SH-SY5Y (cell line): ENCODE results near the gene TDRD12.

Experiments
- GATA2 ChIP-seq: IDR thresholded peaks from 2 replicates; pipeline ENCODE4 v1.6.1; 2011; ENCODE audit warnings: mild to moderate bottlenecking, low read depth, low read length
- GATA3 ChIP-seq: IDR thresholded peaks from 2 replicates; pipeline ENCODE4 v1.6.1; 2011; ENCODE audit warnings: low read depth, mild to moderate bottlenecking, low read length, moderate library complexity

- no peak for TF ChIP-seq GATA3
- no peak for TF ChIP-seq GATA2
Observed at GRCh38 chr19:32873247-32873959, 153.8 kb downstream of the TDRD12 start.
